IPS DF 19.7 (cell line): Measurements from ENCODE around the gene ZHX3.

Experiments used
- DNase-seq: peaks from one replicate; pipeline ENCODE4 v3.0.0-alpha.2; 2013; ENCODE audit warnings: low read depth, low spot score

The ZHX3 gene

GRCh38 chr20:41151134-41151869 lies 166.2 kb downstream of the ZHX3 start:
- DNase-seq, result no peak

- DNase-seq, result no peak
These were observed 166.9 kb downstream of the ZHX3 start for GRCh38 chr20:41150664-41151063.

DNA sequence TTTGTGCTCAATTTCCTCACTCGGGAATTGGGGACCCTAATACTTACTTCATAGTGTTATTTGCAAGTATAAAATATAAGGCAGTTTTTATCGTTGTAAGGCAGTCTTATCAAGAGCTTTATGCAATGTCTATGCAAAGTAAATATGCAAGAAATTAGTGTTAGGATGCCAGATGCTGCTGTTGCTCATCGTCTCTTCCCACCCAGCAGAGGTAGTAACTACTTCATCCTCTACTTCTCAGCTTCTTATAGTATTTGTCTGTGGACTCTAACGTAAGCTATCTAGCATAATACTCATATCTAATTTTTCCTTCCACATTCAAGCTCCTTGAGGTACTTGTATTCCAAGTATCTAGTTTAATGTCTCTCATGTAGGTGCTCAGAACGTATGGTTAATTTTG lies 168.6 kb downstream of the ZHX3 start:
- DNase-seq, result no peak

- no peak for DNase-seq
These were observed 169.8 kb downstream of the ZHX3 start for GRCh38 chr20:41147767-41148191.

DNA sequence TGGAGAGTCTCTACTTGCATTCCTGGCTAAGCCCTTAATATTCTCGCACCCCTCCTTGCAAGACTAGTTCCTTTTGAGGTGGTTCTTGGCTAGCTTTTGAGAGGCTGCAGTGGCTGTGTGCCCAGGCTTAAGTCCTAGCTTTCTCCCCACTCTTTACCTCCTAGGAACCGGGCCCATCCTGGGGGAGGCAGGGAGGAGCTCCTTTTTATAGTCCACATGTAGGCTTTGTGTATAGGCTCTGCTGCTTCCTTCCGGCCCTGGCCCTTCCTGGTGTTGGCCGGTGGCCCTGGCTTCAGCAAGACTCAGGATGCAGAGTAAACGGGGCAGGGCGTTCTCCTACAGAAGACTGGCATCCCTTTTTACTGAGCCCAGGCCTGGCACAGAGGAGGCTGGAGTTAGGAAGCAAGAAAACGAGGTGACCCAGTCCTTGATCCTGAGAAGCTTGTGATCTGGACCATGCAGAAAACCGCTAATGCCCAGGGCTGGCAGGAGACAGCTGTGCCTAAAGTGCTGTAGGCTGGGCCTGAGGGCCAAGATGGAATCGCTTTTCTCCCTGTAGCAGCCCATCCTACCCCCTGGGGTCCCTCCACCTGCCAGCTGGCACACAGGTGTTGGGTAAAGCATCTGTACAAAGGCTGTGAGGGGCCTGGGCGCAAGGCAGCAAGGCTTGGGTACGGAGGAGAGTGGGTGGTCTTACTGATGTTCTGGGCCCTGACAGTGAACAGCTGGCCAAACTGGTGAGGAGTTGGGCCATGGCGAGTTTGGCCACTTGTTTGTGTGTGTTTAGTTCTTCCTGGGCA lies 171.5 kb downstream of the ZHX3 start:
- DNase-seq, result no peak

GRCh38 chr20:41145317-41145716 lies 172.2 kb downstream of the ZHX3 start:
- no peak for DNase-seq

DNA sequence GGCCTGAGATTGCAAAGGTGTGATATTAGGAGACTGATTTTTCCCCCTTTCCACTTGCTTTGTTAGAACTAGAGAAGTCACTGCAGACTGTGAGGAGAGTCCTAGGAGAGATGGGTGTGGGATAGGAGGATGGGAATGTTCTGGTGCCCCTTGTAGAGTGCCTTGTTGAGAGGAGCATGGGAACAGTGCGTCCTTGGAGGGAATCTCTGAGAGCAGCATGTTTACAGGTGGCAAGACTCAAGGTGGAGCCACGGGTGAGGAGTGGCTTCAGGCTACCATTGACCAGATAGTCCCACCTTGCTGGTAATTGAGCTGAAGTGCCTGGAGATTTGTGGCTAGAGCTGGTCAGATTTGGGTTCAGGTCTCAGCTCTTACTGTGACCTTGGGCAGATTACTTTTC lies 174.2 kb downstream of the ZHX3 start:
- DNase-seq, result no peak

DNA sequence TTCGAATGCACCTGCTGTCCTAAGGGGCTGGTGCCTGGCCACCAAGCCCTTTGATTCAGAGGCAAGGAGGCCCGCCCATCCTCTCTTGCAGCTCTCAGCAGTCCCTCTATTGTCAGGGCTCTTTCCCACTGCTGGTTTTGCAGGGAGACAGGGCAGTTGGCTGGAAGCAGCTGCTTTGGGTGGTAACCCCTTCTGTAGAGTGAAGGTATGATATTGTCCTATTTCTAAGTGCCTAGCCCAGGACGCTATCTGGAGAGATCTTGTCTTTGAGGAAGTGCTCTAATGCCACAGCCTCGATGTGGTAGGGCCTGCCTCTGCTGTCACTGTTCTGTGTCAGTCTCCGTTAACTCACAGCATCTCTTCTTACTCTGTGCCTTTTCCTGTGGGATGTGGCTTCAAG lies 174.6 kb downstream of the ZHX3 start:
- no peak for DNase-seq

DNA sequence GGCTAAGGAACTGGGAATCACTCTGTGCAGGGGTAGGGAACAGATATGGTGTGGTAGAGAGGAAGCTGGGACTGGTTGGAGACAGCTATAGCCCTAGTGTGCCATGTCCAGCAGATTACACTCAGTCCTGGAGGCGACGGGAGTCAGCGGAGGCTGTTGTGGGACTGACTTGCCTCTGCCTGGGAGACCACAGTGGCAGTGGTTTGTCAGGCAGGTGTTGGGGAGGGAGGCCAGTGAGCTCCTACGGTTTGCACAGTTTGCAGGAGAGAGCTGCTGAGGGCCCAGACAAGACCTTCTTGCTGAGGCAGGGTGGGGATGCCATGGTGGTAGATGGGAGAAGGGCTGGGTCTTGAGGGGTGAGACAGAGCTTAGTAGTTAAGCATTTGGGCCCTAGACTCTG lies 175.3 kb downstream of the ZHX3 start:
- no peak for DNase-seq

DNA sequence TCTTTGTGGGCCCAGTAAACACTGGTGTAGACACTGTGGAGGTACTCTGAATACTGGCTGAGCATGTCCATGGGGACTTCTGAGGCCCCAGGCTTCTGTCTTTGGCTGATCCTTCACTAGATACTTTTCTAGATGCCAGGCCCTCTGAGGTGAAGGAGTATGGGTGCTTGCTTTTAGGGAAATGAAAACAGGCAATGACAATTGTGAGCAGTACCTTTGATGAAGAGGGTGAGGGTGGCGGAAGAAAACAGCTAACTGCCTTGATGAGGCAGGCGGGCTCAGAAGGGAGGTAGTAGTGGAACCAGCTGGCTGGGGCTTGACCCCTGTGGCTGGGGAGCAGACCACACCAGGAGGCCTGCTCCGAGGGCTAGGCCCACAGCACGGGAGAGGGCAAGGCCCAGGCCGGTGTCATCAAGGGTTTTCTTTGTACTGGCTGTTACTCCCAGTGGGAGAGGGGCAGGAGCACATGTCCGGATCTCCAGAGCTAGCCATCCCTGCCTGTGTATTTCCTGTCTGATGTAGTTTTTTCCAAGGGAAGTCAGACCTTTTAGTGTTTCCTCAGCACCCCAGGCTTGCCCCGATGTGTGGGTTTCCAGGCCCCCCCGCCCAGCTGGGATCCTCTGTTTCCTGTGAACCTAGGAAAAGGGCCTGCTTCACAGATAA lies 176.2 kb downstream of the ZHX3 start:
- DNase-seq, result no peak

GRCh38 chr20:41140226-41141133 lies 177.1 kb downstream of the ZHX3 start:
- no peak for DNase-seq

DNA sequence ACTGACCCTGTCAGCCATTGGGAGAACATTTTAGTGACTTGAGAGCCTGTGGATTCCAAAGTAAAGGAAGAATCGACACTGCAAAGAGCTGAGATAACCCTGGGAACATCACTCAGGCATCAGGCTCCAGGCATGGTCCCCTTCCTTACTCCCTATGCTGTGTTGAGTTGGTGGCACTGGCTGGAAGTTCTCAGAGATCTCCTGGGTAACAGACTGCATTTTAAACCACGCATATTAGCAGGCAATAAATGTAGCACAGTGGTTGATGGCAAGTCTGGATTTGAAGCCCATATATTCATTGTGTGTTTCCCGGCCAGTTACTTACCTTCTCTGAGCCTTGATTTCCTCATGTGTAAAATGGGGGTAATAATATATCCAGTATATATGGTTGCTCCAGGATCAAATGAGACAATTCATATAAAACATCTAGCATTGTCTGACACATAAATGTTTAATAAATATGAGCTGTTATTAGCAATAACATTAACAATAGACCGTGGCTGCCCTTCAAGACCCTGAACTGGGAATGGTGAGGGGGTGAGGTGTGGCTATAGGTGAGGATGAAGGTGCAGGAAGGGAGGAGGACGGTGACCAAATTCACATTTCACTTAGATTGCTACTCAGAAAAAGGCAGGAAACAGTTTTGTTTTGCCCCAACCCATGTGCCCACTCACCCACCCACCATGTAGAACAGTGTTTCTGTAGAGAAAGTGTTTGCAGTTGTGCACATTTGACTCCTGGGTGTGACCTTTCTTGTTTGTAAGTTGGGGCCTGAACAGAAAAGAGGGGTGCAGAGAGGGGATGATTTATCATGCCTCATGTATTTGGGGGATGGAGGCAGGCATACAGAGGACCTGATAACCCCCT lies 178.1 kb downstream of the ZHX3 start:
- no peak for DNase-seq

DNA sequence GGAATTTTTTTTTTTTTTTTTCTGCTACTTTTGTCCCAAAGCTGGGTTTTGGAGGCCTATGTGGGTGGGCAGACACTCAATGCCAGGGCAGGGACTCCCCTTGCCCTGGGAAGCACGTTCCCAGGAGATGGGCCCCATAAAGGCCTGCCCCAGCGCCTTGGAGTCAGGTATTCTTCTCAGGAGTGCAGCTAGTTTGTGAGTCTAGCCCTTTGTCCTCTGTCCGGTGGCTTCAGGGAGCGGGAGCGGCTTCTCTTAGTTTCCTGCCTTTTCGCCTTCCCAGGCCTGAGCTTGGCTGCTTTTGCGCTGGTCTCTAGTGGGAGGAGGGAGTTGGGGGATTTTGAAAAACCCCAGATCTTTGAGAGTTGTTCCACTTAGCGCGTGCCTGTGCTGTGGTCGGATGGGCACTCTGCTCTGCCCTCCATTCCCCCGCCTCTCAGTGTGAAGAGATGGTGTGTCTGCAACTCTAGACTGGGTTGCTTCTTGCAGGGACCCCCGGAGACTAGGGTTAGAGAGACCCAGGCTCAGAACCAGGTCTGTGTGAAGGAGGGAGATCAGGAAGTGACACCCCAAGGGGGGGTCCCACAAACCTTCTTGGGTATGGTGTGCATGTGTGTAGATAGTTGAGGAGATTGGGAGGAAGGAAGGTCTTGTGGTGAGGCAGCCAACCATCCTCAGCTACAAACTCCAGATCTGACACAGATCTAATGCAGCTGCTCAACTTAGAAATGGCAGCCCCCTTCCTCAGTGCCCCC lies 178.9 kb downstream of the ZHX3 start:
- DNase-seq, result no peak

DNA sequence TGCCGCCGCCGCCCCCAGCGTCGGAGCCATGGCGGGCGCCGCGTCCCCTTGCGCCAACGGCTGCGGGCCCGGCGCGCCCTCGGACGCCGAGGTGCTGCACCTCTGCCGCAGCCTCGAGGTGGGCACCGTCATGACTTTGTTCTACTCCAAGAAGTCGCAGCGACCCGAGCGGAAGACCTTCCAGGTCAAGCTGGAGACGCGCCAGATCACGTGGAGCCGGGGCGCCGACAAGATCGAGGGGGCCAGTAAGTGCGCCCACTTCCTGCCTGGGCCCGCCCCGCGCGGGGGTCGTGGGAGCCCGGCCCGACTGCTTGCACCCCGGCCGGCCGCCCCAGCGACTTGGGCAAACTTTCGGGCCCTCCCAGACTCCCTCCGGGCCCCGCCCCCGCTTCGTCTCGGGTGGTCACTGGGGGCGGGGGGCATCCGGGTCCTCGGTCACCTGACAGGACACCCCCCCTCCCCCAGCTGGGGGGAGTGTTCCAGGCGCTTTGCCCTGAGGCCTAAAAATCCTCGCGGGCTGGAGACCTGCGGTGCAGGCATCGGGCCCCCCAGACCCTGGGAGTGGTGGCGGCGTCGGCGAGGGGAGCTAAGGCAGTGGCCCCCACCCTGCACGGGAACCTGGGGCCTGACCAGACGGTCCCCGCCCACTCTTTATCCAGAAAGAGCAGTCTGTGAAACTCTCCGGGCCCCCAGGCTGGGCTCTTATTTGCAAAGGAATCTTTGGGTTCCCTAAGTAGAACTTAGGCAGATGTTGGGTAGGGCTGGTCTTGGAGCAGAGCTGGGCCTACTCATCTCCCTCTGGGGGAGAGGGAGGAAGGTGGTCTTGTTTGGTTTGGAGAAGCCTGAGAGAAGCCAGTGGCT lies 179.7 kb downstream of the ZHX3 start:
- no peak for DNase-seq

- DNase-seq, result no peak
These were observed 180.6 kb downstream of the ZHX3 start, which contains the start of gene PLCG1 for GRCh38 chr20:41136680-41137613. PLCG1 (plus strand) TSS chr20:41137543; CDS start chr20:41137642, 99 bp downstream.

DNA sequence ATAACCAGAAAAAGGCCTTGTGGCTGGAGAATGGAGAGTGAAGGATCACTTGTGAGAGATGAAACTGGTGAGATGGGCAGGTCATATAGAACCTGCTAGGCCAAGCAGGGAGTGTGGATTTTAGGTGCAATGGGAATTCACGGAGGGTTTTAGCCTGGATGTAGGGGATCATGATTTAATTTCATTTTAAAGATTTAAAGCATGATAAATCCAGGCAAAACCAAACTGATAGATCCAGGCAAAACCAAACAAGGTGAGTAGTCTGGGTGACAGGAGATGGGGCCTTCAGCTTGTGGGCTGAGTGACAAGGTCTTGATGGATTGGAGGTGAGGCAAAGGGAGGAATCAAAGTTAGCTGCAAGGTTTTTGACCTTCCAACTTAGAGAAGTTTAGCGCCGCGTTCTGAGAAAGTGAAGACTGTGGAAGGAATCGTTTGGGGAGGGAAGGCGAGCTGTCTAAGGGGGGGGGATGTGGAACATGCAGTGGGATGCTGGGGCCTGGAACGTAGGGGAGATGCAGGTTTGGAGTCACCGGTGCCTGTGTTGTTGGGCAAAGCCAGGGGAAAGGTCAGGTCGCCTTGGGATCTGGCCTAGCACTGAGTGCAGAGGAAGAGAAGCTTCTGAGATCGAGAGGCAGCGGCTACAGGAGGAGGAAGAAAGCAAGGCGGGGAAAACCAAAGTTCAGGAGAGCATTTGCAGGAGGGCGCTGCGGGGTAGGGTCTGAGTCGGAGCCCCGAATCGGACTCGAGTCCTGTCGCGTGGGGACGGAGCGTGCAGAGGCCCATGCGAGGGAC lies 181.4 kb downstream of the ZHX3 start:
- DNase-seq, result no peak
